Mucosa of rectum (tissue), 2 donors: ENCODE data around the gene HSPA1A.
"Not testable (repeated sequence)": the region's sequence is repeated elsewhere in the genome, so short reads cannot be mapped to it uniquely, and the experiment has no call there.

Experiments used
- H3K27ac ChIP-seq, 2 donors: one replicate each; pipeline ENCODE4 v1.7.0; 2013; ENCODE audit warnings: inconsistent platforms in 2 of 2, low read depth in 2 of 2, low read length in 2 of 2
- H3K27me3 ChIP-seq, 2 donors: one replicate each; pipeline ENCODE4 v1.7.0; 2013; ENCODE audit warnings: low read length in 2 of 2; ENCODE audit not compliant: control insufficient read depth in 2 of 2, insufficient read depth in 2 of 2
- H3K36me3 ChIP-seq, 2 donors: one replicate each; pipeline ENCODE4 v1.7.0; 2013; ENCODE audit warnings: low read length in 2 of 2; ENCODE audit not compliant: control insufficient read depth in 2 of 2, insufficient read depth in 2 of 2
- H3K4me1 ChIP-seq, 2 donors: one replicate each; pipeline ENCODE4 v1.7.0; 2013; ENCODE audit warnings: low read length in 2 of 2, mild to moderate bottlenecking in 1 of 2; ENCODE audit not compliant: control insufficient read depth in 2 of 2, insufficient read depth in 2 of 2
- H3K4me3 ChIP-seq, 2 donors: one replicate each; pipeline ENCODE4 v1.7.0; 2013; ENCODE audit warnings: low read length in 2 of 2
- H3K9ac ChIP-seq, 2 donors: one replicate each; pipeline ENCODE4 v1.7.0; 2013; ENCODE audit warnings: low read length in 2 of 2, low read depth in 1 of 2, mild to moderate bottlenecking in 1 of 2
- H3K9me3 ChIP-seq, 2 donors: one replicate each; pipeline ENCODE4 v1.7.0; 2013; ENCODE audit warnings: low read length in 2 of 2; ENCODE audit not compliant: control insufficient read depth in 2 of 2
- donor health status: healthy.
- donor health status: Normal muscosa, but diverticular disease.

Gene HSPA1A

GRCh38 chr6:31823592-31824196 is 8.4 kb downstream of the HSPA1A start:
- Histone ChIP-seq H3K27ac (peak overlapping the region in 1 of 2 donors; percentile 23), H3K4me1 (peaks cover 44% of the 10 kb centered on the region in 2 donors)
- H3K36me3 ChIP-seq, H3K4me3 ChIP-seq, H3K9me3 ChIP-seq, H3K9ac ChIP-seq, H3K27me3 ChIP-seq: not testable (repeated sequence)

DNA sequence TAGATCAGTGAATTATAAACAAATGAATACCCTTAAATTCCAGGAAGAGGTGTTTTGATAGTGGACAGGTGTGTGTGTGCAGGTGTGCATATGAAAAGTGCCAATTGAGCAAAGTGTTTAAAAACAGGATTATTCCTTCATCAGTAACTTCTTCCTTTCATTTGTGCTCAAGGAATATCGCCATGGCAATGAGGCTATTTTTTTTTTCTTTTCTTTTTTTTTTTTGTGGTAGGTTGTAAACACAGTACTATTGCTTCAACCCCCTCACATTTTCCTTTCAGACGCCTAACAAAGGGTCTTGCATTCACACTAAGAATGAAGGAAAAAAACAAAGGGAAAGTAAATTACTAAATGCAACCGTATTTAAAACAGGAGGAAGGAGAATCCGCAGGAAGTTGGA is 10.2 kb downstream of the HSPA1A start:
- peaks cover 31 to 34% of the 10 kb centered on the region in 2 donors for H3K4me1 ChIP-seq

DNA sequence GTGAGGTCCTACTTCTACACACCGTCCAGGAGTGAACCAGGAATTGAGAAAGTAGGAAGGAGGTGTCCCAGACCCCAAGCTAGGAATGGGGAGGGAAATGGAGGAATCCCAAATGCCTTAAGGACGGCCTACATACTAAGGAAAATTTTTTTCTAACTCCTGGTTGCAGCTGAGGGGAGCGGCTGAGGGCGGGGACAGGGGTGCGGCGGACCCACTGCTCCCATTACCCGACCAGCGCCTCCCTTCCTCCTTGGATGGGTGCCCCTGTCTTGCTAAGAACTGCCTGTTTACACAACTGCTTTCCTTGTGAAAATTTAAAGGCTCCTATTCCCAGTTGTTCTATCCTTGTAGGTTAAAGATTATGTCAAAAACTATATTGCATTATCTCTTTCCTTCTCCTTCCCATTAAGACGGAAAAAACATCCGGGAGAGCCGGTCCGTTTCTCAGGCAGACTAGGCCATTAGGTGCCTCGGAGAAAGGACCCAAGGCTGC is 11.5 kb downstream of the HSPA1A start:
- H3K9me3 ChIP-seq = no peaks in the 10 kb centered on the region
- H3K4me1 ChIP-seq = peaks cover 34 to 38% of the 10 kb centered on the region in 2 donors
- peak overlapping the region; percentile 86 to 96 for H3K4me3 ChIP-seq
- no peaks in the 10 kb centered on the region for H3K36me3 ChIP-seq
- peak overlapping the region; percentile 99 for H3K27ac ChIP-seq
- peak overlapping the region; percentile 94 to 96 for H3K9ac ChIP-seq
- H3K27me3 ChIP-seq = no peaks in the 10 kb centered on the region

More for the DNA sequence above, 10.2 kb downstream of the HSPA1A start:
- peak overlapping the region in 1 of 2 donors; percentile 96 for H3K9ac ChIP-seq
- peak overlapping the region; percentile 99 for H3K27ac ChIP-seq
- no peaks in the 10 kb centered on the region for H3K36me3 ChIP-seq
- H3K27me3 ChIP-seq = no peaks in the 10 kb centered on the region
- H3K9me3 ChIP-seq = no peaks in the 10 kb centered on the region
- H3K4me3 ChIP-seq = no peak overlapping the region

GRCh38 chr6:31827286-31828079 is 12.1 kb downstream of the HSPA1A start, which contains the start of gene HSPA1B:
Gene HSPA1B, plus strand, starts transcription at chr6:31827738. Its CDS starts 213 bp downstream, at chr6:31827951.
- H3K9ac ChIP-seq = peak within 1 kb of the TSS; percentile 94 to 96
- H3K36me3 ChIP-seq = no peaks in the 10 kb centered on the region
- H3K27ac ChIP-seq = peak within 1 kb of the TSS; percentile 99
- peaks cover 31 to 39% of the 10 kb centered on the region in 2 donors for H3K4me1 ChIP-seq
- H3K4me3 ChIP-seq = peak within 1 kb of the TSS; percentile 86 to 96
- no peaks in the 10 kb centered on the region for H3K9me3 ChIP-seq
- H3K27me3 ChIP-seq = no peaks in the 10 kb centered on the region

DNA sequence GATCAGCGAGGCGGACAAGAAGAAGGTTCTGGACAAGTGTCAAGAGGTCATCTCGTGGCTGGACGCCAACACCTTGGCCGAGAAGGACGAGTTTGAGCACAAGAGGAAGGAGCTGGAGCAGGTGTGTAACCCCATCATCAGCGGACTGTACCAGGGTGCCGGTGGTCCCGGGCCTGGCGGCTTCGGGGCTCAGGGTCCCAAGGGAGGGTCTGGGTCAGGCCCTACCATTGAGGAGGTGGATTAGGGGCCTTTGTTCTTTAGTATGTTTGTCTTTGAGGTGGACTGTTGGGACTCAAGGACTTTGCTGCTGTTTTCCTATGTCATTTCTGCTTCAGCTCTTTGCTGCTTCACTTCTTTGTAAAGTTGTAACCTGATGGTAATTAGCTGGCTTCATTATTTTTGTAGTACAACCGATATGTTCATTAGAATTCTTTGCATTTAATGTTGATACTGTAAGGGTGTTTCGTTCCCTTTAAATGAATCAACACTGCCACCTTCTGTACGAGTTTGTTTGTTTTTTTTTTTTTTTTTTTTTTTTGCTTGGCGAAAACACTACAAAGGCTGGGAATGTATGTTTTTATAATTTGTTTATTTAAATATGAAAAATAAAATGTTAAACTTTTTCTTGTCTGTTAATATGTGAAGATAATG is 14.4 kb downstream of the HSPA1A start:
- Histone ChIP-seq H3K27ac (peak overlapping the region; percentile 79 to 92), H3K4me1 (peaks cover 34 to 37% of the 10 kb centered on the region in 2 donors), H3K27me3 (no peaks in the 10 kb centered on the region), H3K36me3 (no peaks in the 10 kb centered on the region), H3K9me3 (no peaks in the 10 kb centered on the region), H3K4me3 (peak overlapping the region; percentile 77 to 83), H3K9ac (peak overlapping the region; percentile 64 to 89)

- Histone ChIP-seq H3K9ac (peak overlapping the region; percentile 43 to 89), H3K4me3 (peak overlapping the region; percentile 77 to 83), H3K9me3 (no peaks in the 10 kb centered on the region), H3K27ac (peak overlapping the region; percentile 79 to 92), H3K27me3 (no peaks in the 10 kb centered on the region), H3K36me3 (no peaks in the 10 kb centered on the region), H3K4me1 (peaks cover 30 to 38% of the 10 kb centered on the region in 2 donors)
These were observed 15.6 kb downstream of the HSPA1A start for GRCh38 chr6:31830886-31831335.

DNA sequence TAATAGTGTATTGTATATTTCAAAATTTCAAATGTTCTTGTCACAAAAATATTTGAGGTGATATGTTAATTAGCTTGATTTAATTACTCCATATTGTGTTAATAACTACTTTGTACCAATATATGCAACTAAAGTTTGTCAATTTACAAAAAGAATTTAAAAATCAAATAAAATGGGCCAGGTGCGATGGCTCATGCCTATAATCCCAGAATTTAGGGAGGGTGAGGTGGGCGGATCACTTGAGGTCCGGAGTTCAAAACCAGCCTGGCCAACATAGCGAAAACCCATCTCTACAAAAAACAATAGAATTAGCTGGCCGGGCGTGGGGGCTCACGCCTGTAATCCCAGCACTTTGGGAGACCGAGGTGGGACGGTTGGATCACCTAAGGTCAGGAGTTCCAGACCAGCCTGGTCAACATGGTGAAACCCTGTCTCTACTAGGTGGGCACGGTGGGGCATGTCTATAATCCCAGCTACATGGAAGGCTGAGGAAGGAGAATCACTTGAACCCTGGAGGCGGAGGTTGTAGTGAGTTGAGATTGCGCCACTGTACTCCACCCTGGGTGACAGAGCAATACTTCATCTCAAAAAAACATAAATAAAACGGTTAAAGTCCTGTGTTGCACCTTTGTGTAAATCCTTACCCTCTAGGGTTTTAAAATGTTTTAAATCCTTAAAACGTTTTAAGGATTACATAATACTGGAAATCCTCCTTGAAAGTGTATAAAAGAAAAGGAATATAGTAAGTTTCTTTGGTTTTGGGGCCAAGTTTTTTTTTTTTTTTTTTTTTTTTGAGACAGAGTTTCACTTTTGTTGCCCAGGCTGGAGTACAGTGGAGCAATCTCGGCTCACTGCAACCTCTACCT is 16.2 kb downstream of the HSPA1A start:
- H3K27ac ChIP-seq = peak overlapping the region; percentile 79 to 92
- peak overlapping the region; percentile 43 to 89 for H3K9ac ChIP-seq
- H3K9me3 ChIP-seq = no peaks in the 10 kb centered on the region
- peak overlapping the region; percentile 77 to 83 for H3K4me3 ChIP-seq
- no peaks in the 10 kb centered on the region for H3K27me3 ChIP-seq
- peaks cover 32 to 40% of the 10 kb centered on the region in 2 donors for H3K4me1 ChIP-seq
- H3K36me3 ChIP-seq = peaks cover 0 to 3% of the 10 kb centered on the region in 2 donors

DNA sequence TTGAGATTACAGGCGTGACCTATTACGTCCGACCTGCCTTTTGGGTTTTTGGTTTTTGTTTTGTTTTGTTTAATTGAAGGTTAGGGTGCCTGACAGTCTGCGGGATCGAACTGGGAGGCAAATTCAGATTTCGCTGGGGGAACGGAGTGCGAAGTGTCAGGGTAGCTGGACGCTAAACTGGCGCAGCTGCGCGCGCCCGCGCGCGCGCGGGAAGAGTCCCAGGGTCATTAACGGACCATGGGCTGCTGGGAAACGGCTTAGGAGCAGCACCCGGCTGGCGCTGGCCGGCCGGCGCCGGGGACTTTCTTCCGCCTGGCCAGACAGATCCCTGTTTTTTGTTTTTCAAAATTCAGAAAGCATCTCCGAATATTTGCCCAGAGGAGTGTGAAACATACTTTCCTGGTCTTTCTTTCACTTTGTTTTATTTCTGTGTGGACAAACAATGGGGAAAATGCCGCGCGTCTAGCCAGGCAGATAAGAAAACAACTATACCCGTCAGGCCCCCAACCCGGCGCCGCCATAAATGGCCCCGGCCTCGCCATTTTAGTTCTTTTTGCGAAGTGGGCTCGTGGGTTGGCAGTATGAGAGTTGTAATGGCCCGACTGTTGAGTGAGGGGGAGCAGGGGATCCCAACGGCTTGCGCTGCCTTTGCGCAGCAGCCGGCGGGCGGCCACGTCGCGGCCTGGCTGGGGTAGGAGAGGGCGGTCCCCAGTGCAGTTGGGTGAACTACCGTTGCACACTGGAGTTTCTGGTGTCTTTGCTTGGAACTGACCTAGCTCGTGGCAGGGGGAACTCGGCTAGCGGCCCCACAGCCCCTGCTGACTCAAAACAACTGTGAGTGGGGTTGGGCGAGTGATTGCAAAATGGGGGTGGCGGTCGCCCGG is 19.3 kb downstream of the HSPA1A start:
- H3K36me3 ChIP-seq = peaks cover 22 to 29% of the 10 kb centered on the region in 2 donors
- no peaks in the 10 kb centered on the region for H3K27me3 ChIP-seq
- peak overlapping the region; percentile 90 to 98 for H3K9ac ChIP-seq
- H3K4me1 ChIP-seq = peaks cover 43 to 56% of the 10 kb centered on the region in 2 donors
- peak overlapping the region; percentile 89 to 99 for H3K4me3 ChIP-seq
- H3K27ac ChIP-seq = peak overlapping the region; percentile 88 to 95
- H3K9me3 ChIP-seq = no peaks in the 10 kb centered on the region
